Measurements from ENCODE around the gene VPS72. TPM values are rescaled to one million over a fixed set of nuclear protein-coding genes. Genes with fewer than 3 reads are reported as not detected.

Gene VPS72
- total RNA-seq, 1 experiment from 2014 or later, result 103 TPM

GRCh38 chr1:151237678-151238466 lies 47.9 kb upstream of the VPS72 start:
- H3K36me3 Mint-ChIP-seq, result peaks cover 84% of the 10 kb centered on the region
- no peak overlapping the region for H3K4me3 Mint-ChIP-seq
- no peaks in the 10 kb centered on the region for H3K9me3 Mint-ChIP-seq
- no peak for DNase-seq (ENCODE audit: low spot score)
- POLR2A ChIA-PET, result no interaction called here
- CTCF ChIA-PET, result interaction anchor here (1.5 kb wide), 1 partner anchor 14 kb away, joined by 3 read pairs; no protein-coding TSS in a partner anchor
- ATAC-seq, result no peak
- H3K4me1 Mint-ChIP-seq, result no peaks in the 10 kb centered on the region
- no peak overlapping the region for H3K27ac Mint-ChIP-seq
- H3K27me3 Mint-ChIP-seq (ENCODE audit: low read depth), result no peaks in the 10 kb centered on the region
- TF ChIP-seq OVOL2 (CRISPR knock-in tag; IDR thresholded peaks at IDR 0.05; ENCODE audit: borderline replicate concordance) (no peak), ZNF219 (CRISPR knock-in tag; IDR thresholded peaks at IDR 0.05; ENCODE audit: borderline replicate concordance) (no peak), JAZF1 (CRISPR knock-in tag; IDR thresholded peaks at IDR 0.05) (no peak), E2F5 (CRISPR knock-in tag; IDR thresholded peaks at IDR 0.05) (no peak), SP1 (CRISPR knock-in tag; conservative IDR thresholded peaks at IDR 0.05) (no peak), FOXK1 (CRISPR knock-in tag; IDR thresholded peaks at IDR 0.05) (no peak)

GRCh38 chr1:151235235-151235634 lies 45.2 kb upstream of the VPS72 start:
- peaks cover 88% of the 10 kb centered on the region for H3K36me3 Mint-ChIP-seq

GRCh38 chr1:151222130-151222529 lies 32.1 kb upstream of the VPS72 start:
- H3K27ac Mint-ChIP-seq, result peak overlapping the region; percentile 78
- H3K4me3 Mint-ChIP-seq, result no peak overlapping the region
- no peaks in the 10 kb centered on the region for H3K9me3 Mint-ChIP-seq
- peaks cover 6% of the 10 kb centered on the region for H3K4me1 Mint-ChIP-seq
- ChIA-PET POLR2A (interaction anchor here (0.6 kb wide), 1 partner anchor 869 kb away, joined by 3 read pairs; no protein-coding TSS in a partner anchor), CTCF (interaction anchor here (1.0 to 1.2 kb wide), 3 partner anchors 30 to 122 kb away, joined by 3 to 6 read pairs (median 4); no protein-coding TSS in a partner anchor)
- H3K27me3 Mint-ChIP-seq (ENCODE audit: low read depth), result no peaks in the 10 kb centered on the region
- no peak for DNase-seq (ENCODE audit: low spot score)
- H3K36me3 Mint-ChIP-seq, result peaks cover 33% of the 10 kb centered on the region
- TF ChIP-seq GABPB1 (CRISPR knock-in tag; IDR thresholded peaks at IDR 0.05) (no peak), ZNF396 (CRISPR knock-in tag; IDR thresholded peaks at IDR 0.05; ENCODE audit: borderline replicate concordance) (no peak), NFE2L1 (CRISPR knock-in tag; IDR thresholded peaks at IDR 0.05) (no peak), NFATC4 (CRISPR knock-in tag; IDR thresholded peaks at IDR 0.05) (no peak), GTF2I (CRISPR knock-in tag; conservative IDR thresholded peaks at IDR 0.05) (no peak), ZNF416 (CRISPR knock-in tag; IDR thresholded peaks at IDR 0.05) (no peak), TCF7 (CRISPR knock-in tag; IDR thresholded peaks at IDR 0.05; ENCODE audit: low read depth) (no peak), PRDM15 (CRISPR knock-in tag; IDR thresholded peaks at IDR 0.05) (no peak), ELF4 (CRISPR knock-in tag; IDR thresholded peaks at IDR 0.05; ENCODE audit: low read depth) (no peak), SMAD4 (CRISPR knock-in tag; IDR thresholded peaks at IDR 0.05) (no peak), ERG (CRISPR knock-in tag; IDR thresholded peaks at IDR 0.05) (no peak), ZNF423 (CRISPR knock-in tag; IDR thresholded peaks at IDR 0.05) (no peak)
- ATAC-seq, result no peak

More at GRCh38 chr1:151235235-151235634, 45.2 kb upstream of the VPS72 start:
- ATAC-seq (no peak), DNase-seq (ENCODE audit: low spot score) (no peak)
- no peak overlapping the region for H3K4me3 Mint-ChIP-seq
- TF ChIP-seq RELA (CRISPR knock-in tag; IDR thresholded peaks at IDR 0.05; ENCODE audit: borderline replicate concordance), result no peak
- H3K27ac Mint-ChIP-seq, result peak overlapping the region; percentile 36; the same call in 1 of the 2 replicates
- no peaks in the 10 kb centered on the region for H3K27me3 Mint-ChIP-seq (ENCODE audit: low read depth)
- H3K9me3 Mint-ChIP-seq, result no peaks in the 10 kb centered on the region
- no peaks in the 10 kb centered on the region for H3K4me1 Mint-ChIP-seq
- ChIA-PET POLR2A (no interaction called here), CTCF (interaction anchor here (1.0 kb wide), 1 partner anchor 16 kb away, joined by 3 read pairs; no protein-coding TSS in a partner anchor)
